GM21423 (cell line): Measurements from ENCODE around the gene KCNQ2.
A peak's percentile ranks its signal among the peaks of the same experiment; 100 is the strongest.
"Not testable (repeated sequence)": the region's sequence is repeated elsewhere in the genome, so short reads cannot be mapped to it uniquely, and the experiment has no call there.

Source experiments
- ATAC-seq: cut with Tn5 transposase; IDR thresholded peaks from one replicate; pipeline ENCODE4 v1.9.1; 2021; ENCODE audit warnings: mild to moderate bottlenecking, moderate library complexity; ENCODE audit not compliant: unreplicated experiment

KCNQ2 gene

GRCh38 chr20:63471981-63472831 lies at the start of gene KCNQ2:
Gene KCNQ2, minus strand, starts transcription at chr20:63472655. Its CDS starts 192 bp downstream, at chr20:63472463.
- no peak for ATAC-seq

GRCh38 chr20:63521602-63522001 lies 49.1 kb upstream of the KCNQ2 start:
- ATAC-seq, result no peak

- ATAC-seq, result peak; percentile 39
Measured at GRCh38 chr20:63520934-63521601, 48.6 kb upstream of the KCNQ2 start.

GRCh38 chr20:63520504-63520933 lies 48.1 kb upstream of the KCNQ2 start, which contains the start of gene PPDPF:
Gene PPDPF, plus strand, starts transcription at chr20:63520765. Its CDS starts 544 bp downstream, at chr20:63521309.
- peak; percentile 74 for ATAC-seq

GRCh38 chr20:63519668-63520503 lies 47.4 kb upstream of the KCNQ2 start:
- peak; percentile 48 for ATAC-seq

- ATAC-seq, result no peak
Measured at GRCh38 chr20:63518946-63519667, 46.7 kb upstream of the KCNQ2 start.

GRCh38 chr20:63518351-63518861 lies 46.0 kb upstream of the KCNQ2 start:
- no peak for ATAC-seq

- ATAC-seq, result no peak
Measured at GRCh38 chr20:63517376-63518309, 45.2 kb upstream of the KCNQ2 start.

GRCh38 chr20:63514520-63514919 lies 42.1 kb upstream of the KCNQ2 start:
- ATAC-seq, result not testable (repeated sequence)

GRCh38 chr20:63513207-63513606 lies 40.8 kb upstream of the KCNQ2 start:
- no peak for ATAC-seq

GRCh38 chr20:63509088-63509564 lies 36.7 kb upstream of the KCNQ2 start:
- ATAC-seq, result no peak

GRCh38 chr20:63508072-63508768 lies 35.8 kb upstream of the KCNQ2 start:
- ATAC-seq, result no peak

- no peak for ATAC-seq
Measured at GRCh38 chr20:63507083-63507743, 34.8 kb upstream of the KCNQ2 start.

GRCh38 chr20:63505723-63506122 lies 33.3 kb upstream of the KCNQ2 start:
- no peak for ATAC-seq

- ATAC-seq, result no peak
Measured at GRCh38 chr20:63505281-63505680, 32.8 kb upstream of the KCNQ2 start.

- ATAC-seq, result no peak
Measured at GRCh38 chr20:63504642-63505041, 32.2 kb upstream of the KCNQ2 start.

GRCh38 chr20:63503524-63503923 lies 31.1 kb upstream of the KCNQ2 start:
- no peak for ATAC-seq

GRCh38 chr20:63502671-63503172 lies 30.3 kb upstream of the KCNQ2 start:
- no peak for ATAC-seq
